OCI-LY1 (cell line): ENCODE results near the gene HOTAIR.

Source experiments
- H2AFZ ChIP-seq: fragments of 200-600 bp; sonication (generic), shearing (Covaris generic); 2 replicates; pipeline ENCODE4 v1.6.0; 2014; ENCODE audit warnings: antibody characterized with exemption, mild to moderate bottlenecking, low read length
- H3F3A ChIP-seq: fragments of 200-600 bp; sonication (generic), shearing (Covaris generic); 2 replicates; pipeline ENCODE4 v1.6.0; 2014; ENCODE audit warnings: mild to moderate bottlenecking, antibody characterized with exemption, low read length, moderate library complexity; ENCODE audit not compliant: insufficient read depth
- H3K27ac ChIP-seq: fragments of 200-600 bp; sonication (generic); 2 replicates; pipeline ENCODE4 v1.5.1; 2014; ENCODE audit warnings: low read length, mixed run types, mild to moderate bottlenecking, low read depth; ENCODE audit not compliant: poor library complexity, severe bottlenecking
- H3K27me3 ChIP-seq: fragments of 200-600 bp; sonication (generic); 2 replicates; pipeline ENCODE4 v1.6.0; 2014; ENCODE audit warnings: antibody characterized with exemption, mild to moderate bottlenecking, low read length, moderate library complexity; ENCODE audit not compliant: insufficient read depth
- H3K36me3 ChIP-seq: fragments of 200-600 bp; sonication (generic); 2 replicates; pipeline ENCODE4 v1.6.1; 2014; ENCODE audit warnings: mild to moderate bottlenecking, antibody characterized with exemption, low read length, moderate library complexity, mixed read lengths; ENCODE audit not compliant: insufficient read depth
- H3K4me1 ChIP-seq: fragments of 200-600 bp; sonication (generic); 2 replicates; pipeline ENCODE4 v1.5.1; 2014; ENCODE audit warnings: mild to moderate bottlenecking, low read length, moderate library complexity; ENCODE audit not compliant: insufficient read depth, severe bottlenecking
- H3K4me2 ChIP-seq: fragments of 200-600 bp; sonication (generic), shearing (Covaris generic); 2 replicates; pipeline ENCODE4 v1.6.1; 2014; ENCODE audit warnings: low read length
- H3K4me3 ChIP-seq: fragments of 200-600 bp; sonication (generic); 2 replicates; pipeline ENCODE4 v1.5.1; 2014; ENCODE audit warnings: low read length, low read depth, mild to moderate bottlenecking, mixed read lengths; ENCODE audit not compliant: poor library complexity, severe bottlenecking
- H3K79me2 ChIP-seq: fragments of 200-600 bp; shearing (Covaris generic); 2 replicates; pipeline ENCODE4 v1.6.1; 2016; ENCODE audit warnings: mixed run types, low read length, mixed read lengths; ENCODE audit not compliant: insufficient read depth
- H3K9ac ChIP-seq: fragments of 200-600 bp; sonication (generic), shearing (Covaris generic); 2 replicates; pipeline ENCODE4 v1.6.1; 2014; ENCODE audit warnings: mild to moderate bottlenecking, low read length, mixed read lengths
- H3K9me2 ChIP-seq: fragments of 200-600 bp; sonication (generic), shearing (Covaris generic); 2 replicates; pipeline ENCODE4 v1.6.1; 2014; ENCODE audit warnings: low read depth, mild to moderate bottlenecking, low read length, mixed read lengths
- H3K9me3 ChIP-seq: fragments of 200-600 bp; shearing (Covaris generic); 2 replicates; pipeline ENCODE4 v1.6.1; 2014; ENCODE audit warnings: low read length, mixed read lengths
- H4K20me1 ChIP-seq: fragments of 200-600 bp; sonication (generic), shearing (Covaris generic); 2 replicates; pipeline ENCODE4 v1.6.0; 2016; ENCODE audit warnings: mild to moderate bottlenecking, low read length; ENCODE audit not compliant: insufficient read depth
- CTCF ChIP-seq: fragments of 200-600 bp; sonication (generic), shearing (Covaris generic); IDR thresholded peaks from 2 replicates; pipeline ENCODE4 v1.5.1; 2017; ENCODE audit warnings: mild to moderate bottlenecking, antibody characterized with exemption, low read length, moderate library complexity, mixed read lengths
- EZH2 ChIP-seq: fragments of 200-600 bp; sonication (generic), shearing (Covaris generic); IDR thresholded peaks from 2 replicates; pipeline ENCODE4 v1.8.0; 2017; ENCODE audit warnings: borderline replicate concordance, mixed run types, mild to moderate bottlenecking, antibody characterized with exemption, low read length, moderate library complexity, mixed read lengths

The HOTAIR gene

DNA sequence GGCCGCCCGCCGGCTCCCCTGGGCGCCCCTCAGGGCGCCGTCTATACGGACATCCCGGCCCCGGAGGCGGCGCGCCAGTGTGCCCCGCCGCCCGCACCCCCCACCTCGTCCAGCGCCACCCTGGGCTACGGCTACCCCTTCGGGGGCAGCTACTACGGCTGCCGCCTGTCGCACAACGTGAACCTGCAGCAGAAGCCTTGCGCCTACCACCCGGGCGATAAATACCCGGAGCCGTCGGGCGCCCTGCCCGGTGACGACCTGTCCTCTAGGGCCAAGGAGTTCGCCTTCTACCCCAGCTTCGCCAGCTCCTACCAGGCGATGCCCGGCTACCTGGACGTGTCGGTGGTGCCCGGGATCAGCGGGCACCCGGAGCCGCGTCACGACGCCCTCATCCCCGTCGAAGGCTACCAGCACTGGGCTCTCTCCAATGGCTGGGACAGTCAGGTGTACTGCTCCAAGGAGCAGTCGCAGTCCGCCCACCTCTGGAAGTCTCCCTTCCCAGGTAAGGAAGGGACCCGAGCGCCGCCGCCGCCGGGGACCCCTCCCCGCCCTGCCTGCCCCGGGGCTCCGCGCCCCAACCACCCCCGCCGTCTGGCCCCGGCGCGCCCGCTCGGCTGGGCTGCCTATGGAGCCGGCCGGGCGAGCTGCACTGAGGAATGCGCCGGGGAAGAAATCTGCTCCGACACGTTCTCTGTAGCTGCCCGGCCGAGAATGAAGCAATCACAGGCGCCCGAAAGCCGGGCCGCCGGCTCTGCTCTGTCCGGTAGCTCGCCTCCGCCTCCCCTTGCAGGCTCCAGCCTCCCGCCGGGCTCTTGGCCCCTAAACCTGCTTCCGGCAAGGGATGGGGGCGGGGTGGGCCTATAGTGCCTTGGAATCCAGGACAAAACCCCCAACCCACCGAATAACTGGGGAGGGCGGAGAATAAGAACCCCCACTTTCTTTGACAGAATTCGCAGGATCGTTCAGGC lies 35.3 kb downstream of the HOTAIR start:
- TF ChIP-seq EZH2: no peak
- no peak for TF ChIP-seq CTCF
- Histone ChIP-seq H4K20me1 (no peaks in the 10 kb centered on the region), H3K4me3 (no peak overlapping the region), H3K4me1 (no peaks in the 10 kb centered on the region), H3K9ac (no peak overlapping the region), H3F3A (no peaks in the 10 kb centered on the region), H3K9me3 (no peaks in the 10 kb centered on the region), H3K9me2 (no peaks in the 10 kb centered on the region), H3K79me2 (no peaks in the 10 kb centered on the region), H3K27ac (no peak overlapping the region), H3K27me3 (no peaks in the 10 kb centered on the region), H3K36me3 (no peaks in the 10 kb centered on the region), H2AFZ (no peak overlapping the region), H3K4me2 (no peak overlapping the region)

- H3K4me3 ChIP-seq: no peak within 1 kb of the TSS
- H3K36me3 ChIP-seq: no peaks in the 10 kb centered on the region
- H3K9me3 ChIP-seq: no peaks in the 10 kb centered on the region
- H3K4me2 ChIP-seq: no peak within 1 kb of the TSS
- H3K27me3 ChIP-seq: no peaks in the 10 kb centered on the region
- H2AFZ ChIP-seq: no peak within 1 kb of the TSS
- H3K79me2 ChIP-seq: no peaks in the 10 kb centered on the region
- H3F3A ChIP-seq: no peaks in the 10 kb centered on the region
- H3K9ac ChIP-seq: no peak within 1 kb of the TSS
- no peak within 1 kb of the TSS for H3K27ac ChIP-seq
- TF ChIP-seq CTCF (no peak), EZH2 (no peak)
- H4K20me1 ChIP-seq: no peaks in the 10 kb centered on the region
- no peaks in the 10 kb centered on the region for H3K4me1 ChIP-seq
- H3K9me2 ChIP-seq: no peaks in the 10 kb centered on the region
Observed at GRCh38 chr12:53938326-53939140, 36.2 kb downstream of the HOTAIR start, which contains the start of gene HOXC13. Gene HOXC13 (plus strand): TSS chr12:53938831. CDS start chr12:53938907, 76 bp downstream.

- Histone ChIP-seq H3K27me3 (no peaks in the 10 kb centered on the region), H3K27ac (no peak overlapping the region), H2AFZ (no peak overlapping the region), H3F3A (no peaks in the 10 kb centered on the region), H4K20me1 (no peaks in the 10 kb centered on the region), H3K36me3 (no peaks in the 10 kb centered on the region), H3K9ac (no peak overlapping the region), H3K9me3 (no peaks in the 10 kb centered on the region), H3K4me3 (no peak overlapping the region), H3K9me2 (no peaks in the 10 kb centered on the region), H3K79me2 (no peaks in the 10 kb centered on the region), H3K4me2 (no peak overlapping the region), H3K4me1 (no peaks in the 10 kb centered on the region)
- TF ChIP-seq CTCF (no peak), EZH2 (no peak)
Observed at GRCh38 chr12:53937596-53938325, 37.0 kb downstream of the HOTAIR start.
